IPS-NIHi7 (cell line): ENCODE data around the gene MVB12A.

Experiments used
- DNase-seq: peaks from one replicate; pipeline ENCODE4 v3.0.0; 2012; ENCODE audit warnings: mixed read lengths; ENCODE audit errors: extremely low spot score

Gene MVB12A

GRCh38 chr19:17445526-17446165 lies 25.8 kb downstream of the MVB12A start:
- DNase-seq = no peak

- DNase-seq = no peak
Observed at GRCh38 chr19:17447704-17448130, 27.9 kb downstream of the MVB12A start.

- peak; percentile 79 for DNase-seq
Observed at GRCh38 chr19:17448131-17448967, 28.5 kb downstream of the MVB12A start, which contains the start of gene TMEM221. Gene TMEM221, minus strand, starts transcription at chr19:17448668. Its CDS starts 206 bp downstream, at chr19:17448462.

- no peak for DNase-seq
Observed at GRCh38 chr19:17450264-17451075, 30.6 kb downstream of the MVB12A start.

GRCh38 chr19:17451820-17452219 lies 32.0 kb downstream of the MVB12A start:
- no peak for DNase-seq

GRCh38 chr19:17454576-17455071 lies 34.8 kb downstream of the MVB12A start:
- DNase-seq = peak; percentile 61

- no peak for DNase-seq
Observed at GRCh38 chr19:17455308-17456123, 35.7 kb downstream of the MVB12A start.

- no peak for DNase-seq
Observed at GRCh38 chr19:17456127-17456526, 36.3 kb downstream of the MVB12A start.

GRCh38 chr19:17457616-17458015 lies 37.8 kb downstream of the MVB12A start:
- DNase-seq = no peak

- no peak for DNase-seq
Observed at GRCh38 chr19:17458970-17459369, 39.1 kb downstream of the MVB12A start.

- no peak for DNase-seq
Observed at GRCh38 chr19:17460372-17461230, 40.8 kb downstream of the MVB12A start, which contains the start of gene NXNL1. Gene NXNL1, minus strand, starts transcription at chr19:17460926. Its CDS starts 57 bp downstream, at chr19:17460869.

- DNase-seq = no peak
Observed at GRCh38 chr19:17466487-17466850, 46.6 kb downstream of the MVB12A start.

GRCh38 chr19:17467471-17468301 lies 47.8 kb downstream of the MVB12A start:
- no peak for DNase-seq

- no peak for DNase-seq
Observed at GRCh38 chr19:17468302-17469091, 48.6 kb downstream of the MVB12A start.

GRCh38 chr19:17469092-17469480 lies 49.2 kb downstream of the MVB12A start:
- no peak for DNase-seq

GRCh38 chr19:17469481-17470067 lies 49.7 kb downstream of the MVB12A start:
- peak; percentile 84 for DNase-seq

GRCh38 chr19:17470068-17470841 lies 50.4 kb downstream of the MVB12A start, which contains the start of gene SLC27A1:
Gene SLC27A1, plus strand, starts transcription at chr19:17470524. Its CDS starts 17 bp downstream, at chr19:17470541.
- DNase-seq = peak; percentile 95
